GM18861 (cell line): ENCODE measurements around the gene SLC4A5.

Source experiments
- ATAC-seq: cut with Tn5 transposase; IDR thresholded peaks from one replicate; pipeline ENCODE4 v1.9.1; 2021; ENCODE audit not compliant: unreplicated experiment

Gene SLC4A5

DNA sequence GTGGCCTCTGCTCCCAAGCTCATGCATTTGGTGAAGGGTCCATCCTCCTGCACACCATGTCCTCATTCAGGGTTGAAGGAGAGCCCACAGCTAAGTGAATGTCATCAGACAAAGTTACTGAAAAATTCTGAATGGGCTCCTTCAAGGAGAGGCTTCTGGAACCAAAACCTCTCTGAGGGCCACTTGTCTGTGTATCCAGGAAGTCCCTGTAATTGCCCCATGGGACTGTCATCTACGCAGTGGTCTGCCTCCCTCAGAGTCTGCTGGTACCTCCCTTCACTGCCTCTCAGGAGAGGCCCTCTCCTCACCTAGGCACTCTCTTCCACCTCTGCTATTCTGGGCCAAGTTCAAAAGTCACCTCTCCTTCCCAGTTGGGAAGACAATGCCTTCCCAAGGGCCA lies 68.0 kb downstream of the SLC4A5 start:
- ATAC-seq = no peak

DNA sequence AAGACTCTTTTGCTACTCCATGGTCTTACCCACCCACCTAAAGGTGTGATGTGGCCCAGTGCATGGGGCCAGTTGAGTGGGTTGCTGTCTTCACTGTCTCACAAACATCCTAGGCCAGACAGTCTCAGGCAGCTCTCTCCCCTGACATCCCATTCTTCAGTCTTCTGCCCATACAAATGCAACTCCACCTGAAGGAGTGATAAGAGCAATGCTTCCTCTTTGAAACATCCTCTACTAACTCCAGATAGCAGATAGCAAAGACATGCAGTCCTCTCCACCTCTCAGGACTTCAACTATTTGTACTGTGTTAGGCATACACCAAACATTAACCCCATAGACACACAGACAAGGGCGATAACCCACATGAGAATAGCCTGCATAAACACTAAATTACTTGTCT lies 73.5 kb downstream of the SLC4A5 start:
- ATAC-seq = no peak

DNA sequence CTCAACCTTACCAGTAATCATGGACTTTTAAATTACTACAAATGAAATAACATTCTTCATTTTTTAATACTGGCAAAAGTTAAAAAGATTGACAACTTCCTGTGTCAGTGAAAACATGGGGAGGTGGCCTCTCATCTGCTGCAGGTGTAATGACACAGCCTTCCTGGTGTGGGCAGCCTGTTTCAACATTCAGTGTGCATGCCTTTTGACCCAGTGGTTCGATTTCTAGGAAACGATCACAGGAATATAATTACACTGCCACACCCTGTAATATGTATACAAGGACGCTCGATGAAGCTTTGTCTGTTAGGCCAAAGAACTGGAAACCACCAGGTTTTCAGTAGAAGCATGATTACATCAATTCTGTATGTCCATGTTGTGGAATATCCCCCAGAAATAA lies 76.1 kb downstream of the SLC4A5 start:
- ATAC-seq = no peak

DNA sequence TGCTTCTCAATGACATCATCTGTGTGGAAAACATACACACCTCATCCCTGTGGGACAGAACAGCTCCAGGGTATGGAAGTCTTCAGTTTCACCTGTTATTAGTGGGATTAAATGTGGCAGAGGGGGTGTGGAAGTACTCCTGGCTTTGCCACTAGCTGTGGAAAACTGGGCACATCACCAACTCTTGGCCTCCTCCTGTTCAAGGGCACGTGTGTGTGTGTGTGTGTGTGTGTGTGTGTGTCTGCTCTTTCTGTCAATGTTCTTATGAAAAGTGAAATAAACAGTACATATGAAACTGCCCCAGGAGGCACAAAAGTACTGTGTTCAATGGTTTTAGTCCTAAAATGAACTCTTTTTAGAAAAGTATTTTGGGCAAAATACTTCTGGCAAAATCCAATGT lies 78.9 kb downstream of the SLC4A5 start:
- ATAC-seq = no peak

DNA sequence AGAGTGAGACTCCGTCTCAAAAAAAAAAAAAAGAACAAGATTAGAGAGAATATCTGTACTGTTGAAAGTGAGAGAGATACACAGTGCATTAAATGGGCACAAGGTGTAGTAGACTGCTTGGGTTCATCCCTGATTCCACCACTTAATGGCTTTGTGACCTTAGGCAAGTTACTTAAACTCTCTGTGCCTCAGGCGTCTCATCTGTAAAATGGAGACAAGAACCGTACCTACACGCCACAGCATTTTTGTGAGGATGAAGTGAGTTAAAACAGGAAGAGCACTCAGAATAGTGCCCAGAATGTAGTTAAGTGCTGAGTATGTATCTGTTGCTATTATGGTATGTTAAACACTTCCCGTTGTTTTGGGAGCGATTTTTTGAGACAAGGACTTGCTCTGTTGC lies 80.5 kb downstream of the SLC4A5 start:
- no peak for ATAC-seq

DNA sequence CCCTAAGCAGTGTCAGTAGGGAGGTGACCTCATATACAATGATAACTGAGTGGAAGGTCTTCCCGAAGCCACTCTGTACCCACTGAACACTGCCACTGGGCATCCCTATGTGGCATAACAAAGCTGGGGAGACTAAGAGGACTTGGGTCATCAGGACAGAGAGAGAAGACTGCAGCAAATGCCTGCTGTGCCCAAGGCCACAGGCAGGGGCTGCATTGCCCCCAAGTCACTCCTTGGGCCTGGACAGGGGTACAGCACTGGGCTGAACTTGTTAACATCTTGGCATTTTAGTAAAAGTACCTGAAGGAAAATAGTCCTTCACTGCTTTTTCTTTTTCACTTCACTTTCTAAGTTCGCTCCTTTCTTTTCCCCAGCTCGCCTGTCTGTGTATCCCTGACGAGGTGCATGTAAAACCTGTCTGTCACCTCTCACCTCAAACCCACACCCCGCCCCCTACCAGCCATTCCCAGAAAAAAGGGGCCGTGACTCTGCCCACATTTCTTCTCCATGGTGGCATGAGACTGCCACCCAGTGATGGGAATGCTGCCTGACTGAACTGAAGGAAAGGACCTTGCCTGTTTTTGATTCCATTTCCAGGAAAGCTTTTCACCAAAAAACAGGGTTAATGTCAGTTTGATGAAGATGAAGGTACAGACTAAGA lies 81.9 kb downstream of the SLC4A5 start:
- ATAC-seq = no peak

DNA sequence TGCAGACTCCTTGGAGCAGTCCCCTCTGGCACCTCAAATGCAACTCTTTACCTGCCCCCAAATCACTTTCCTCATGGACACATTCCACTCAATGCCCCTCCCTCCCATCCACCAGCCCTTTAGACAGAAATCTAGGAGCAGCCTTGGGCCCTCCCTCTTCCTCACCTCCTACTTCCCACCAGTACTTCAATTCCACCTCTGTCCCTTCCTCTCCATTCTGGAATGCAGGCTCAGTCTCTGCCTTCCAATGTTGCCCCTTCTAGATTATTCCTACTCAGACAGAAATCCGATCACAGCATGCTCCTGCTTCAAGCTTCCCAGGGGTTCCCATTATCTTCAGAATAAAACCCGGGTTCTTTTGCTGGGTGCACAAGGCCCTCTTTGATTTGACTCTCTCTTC lies 82.7 kb downstream of the SLC4A5 start:
- ATAC-seq = no peak

DNA sequence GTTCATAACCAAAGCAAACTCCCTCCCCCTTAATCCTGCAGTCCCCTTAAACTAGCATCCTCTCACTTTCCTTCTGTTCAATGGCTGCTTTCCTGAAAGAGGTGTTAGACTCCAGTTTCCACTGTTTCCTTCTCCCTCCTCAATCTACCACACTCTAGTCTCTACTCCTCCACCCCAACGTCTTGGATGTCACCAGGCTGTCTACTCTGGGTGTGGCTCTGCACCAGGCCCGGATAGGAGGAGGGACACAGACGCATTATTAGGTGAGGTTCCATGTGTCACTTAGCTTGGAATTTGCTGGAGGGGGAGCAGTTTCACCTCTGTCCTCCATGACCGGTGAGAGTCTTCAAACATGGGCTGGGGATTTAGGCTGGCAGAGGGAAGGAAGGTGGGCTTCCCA lies 83.5 kb downstream of the SLC4A5 start:
- no peak for ATAC-seq

DNA sequence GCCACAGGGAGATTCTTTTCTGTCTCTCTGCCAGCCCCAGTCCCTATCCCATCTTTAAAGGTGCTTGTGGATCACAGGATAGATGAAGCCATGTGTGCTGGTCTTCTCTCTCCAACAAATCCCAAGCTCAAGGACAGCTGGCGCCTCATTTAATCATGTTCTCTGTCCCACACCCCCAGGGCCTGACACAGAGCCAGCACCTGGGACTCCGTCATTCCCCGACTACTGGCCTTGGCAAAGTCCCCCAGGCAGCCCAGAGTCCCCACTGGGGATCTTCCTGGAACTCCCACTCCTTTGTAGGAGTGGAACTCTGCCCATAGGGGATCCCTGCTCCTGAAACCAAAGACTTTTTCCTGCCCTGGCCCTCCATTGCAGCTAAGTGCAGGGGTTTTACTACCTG lies 84.0 kb downstream of the SLC4A5 start:
- no peak for ATAC-seq

DNA sequence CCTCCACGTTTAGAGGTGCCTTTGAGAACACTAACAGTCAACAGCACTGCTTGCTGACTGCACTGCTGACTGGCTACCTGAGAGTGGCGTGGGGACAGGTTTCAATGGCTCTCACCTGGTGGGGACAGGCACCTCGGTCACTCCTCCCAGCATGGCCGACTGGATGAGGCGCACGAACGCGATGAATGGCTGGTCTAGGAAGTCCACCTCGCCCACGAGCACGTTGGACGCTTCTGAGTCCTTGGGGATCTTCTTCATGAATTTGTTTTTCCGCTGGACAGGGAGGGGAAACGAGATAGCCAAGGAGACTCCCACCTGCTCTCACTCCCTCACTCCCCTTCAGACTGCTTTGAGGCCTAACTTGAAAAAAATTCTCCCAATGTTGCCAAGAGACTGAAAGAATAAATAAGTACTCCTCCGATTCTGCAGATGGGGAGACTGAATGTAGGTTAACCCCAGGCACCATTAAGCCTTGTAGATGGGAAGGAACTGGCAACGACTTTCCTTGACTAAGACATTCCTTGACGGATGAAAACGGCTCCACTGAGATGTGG lies 87.5 kb downstream of the SLC4A5 start:
- ATAC-seq = no peak

DNA sequence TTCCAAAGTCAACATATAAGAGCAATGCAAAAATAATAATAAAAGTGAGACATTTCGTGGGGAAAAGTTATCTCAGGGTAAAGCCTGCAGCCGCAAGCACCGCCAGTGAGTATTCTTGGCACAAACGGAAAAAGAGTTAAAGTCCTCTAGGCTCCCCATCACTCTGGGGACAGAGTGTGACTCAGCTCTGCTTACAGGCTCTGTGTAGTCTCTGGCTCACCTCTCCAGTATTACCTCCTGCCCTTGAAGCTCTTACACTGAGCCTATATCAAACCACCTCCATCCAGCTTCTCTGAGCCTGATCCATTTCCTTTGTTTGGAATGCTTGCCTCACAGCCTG lies 89.3 kb downstream of the SLC4A5 start:
- no peak for ATAC-seq

DNA sequence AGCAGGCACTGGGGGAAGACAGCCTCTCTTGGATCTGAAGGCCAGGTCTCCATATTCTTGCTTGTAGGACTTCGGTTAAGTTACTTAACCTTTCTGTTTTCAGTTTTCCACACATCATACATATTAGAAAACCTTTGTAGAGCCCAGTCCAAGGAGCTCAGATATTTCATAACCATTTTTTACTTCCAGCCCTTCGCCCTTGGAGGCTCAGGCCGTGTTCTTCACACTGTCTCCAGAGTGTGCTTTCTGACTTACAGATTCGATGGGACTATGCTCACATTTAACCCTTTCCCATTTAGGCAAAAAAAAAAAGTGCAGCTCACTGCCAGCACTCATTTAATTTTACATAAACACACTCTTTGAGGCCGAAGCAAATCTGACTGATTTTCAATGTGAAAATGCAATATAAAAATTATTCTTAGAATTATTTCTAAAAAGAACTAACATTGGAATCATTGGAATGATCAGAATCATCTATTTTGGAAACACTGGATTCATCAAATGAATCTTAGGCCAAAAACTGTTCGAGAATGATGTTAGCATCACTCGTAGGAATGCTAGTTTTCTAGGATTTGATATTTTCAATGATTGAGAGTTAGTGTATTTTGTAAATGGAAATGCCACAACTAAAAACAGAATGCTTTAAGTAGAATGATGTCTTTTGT lies 89.8 kb downstream of the SLC4A5 start:
- ATAC-seq = no peak

DNA sequence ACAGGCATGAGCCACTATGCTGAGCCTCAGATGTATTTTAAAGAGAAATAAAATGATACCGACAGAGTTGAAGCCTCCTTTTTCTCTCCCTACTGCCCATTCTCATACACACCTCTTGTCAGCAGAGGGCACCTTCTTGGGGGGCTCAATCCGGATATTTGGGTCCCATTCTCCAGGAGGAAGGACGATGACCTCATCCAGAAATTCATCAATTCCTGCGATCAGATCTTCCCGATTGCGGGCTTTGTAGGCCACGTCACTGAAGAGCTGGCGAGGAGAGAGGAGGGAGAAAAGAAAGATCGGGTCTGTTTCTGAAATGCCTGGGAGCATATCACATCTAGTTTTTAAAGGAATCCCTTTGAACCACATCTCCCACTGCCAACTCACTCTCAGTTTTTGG lies 90.4 kb downstream of the SLC4A5 start:
- ATAC-seq = no peak

DNA sequence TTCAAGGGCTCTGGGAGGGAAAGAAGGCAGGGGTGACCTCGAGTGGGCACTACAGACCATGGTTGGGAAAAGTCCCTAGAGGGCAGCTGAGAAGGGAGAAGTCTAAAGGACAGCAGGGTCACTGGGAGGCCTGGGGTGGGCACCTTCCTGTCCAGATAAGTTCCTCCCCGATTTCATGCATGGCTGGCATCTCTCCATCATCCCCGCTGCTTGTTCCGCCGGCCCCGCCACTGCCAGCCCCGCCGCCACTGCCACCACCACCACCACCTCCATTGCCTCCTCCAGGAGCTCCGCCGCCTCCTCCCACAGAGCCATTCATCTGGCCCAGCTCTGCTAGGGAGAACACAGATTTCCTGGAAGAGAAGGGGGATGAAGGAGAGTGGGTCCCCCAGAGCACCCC lies 91.2 kb downstream of the SLC4A5 start:
- no peak for ATAC-seq

DNA sequence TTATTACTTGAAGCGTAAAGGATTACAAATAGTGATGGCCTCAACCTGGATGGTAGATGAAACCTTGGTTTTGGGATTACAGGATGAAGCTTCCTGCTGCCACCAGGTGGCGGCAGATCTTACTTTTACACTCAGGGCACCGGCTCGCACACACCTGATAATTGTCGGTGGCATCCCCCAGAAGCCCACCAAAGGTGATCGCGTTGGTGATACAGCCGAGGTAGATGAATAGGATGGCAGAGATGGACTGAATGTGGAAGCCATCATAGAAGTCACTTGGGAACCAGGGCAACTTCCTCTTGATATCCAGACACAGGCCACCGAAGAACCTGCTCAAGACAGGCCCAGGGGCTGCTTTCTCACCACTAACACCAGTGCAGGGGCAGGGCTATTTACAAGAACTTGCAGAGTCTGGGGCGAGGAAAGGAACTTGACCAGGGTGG lies 93.0 kb downstream of the SLC4A5 start:
- no peak for ATAC-seq

DNA sequence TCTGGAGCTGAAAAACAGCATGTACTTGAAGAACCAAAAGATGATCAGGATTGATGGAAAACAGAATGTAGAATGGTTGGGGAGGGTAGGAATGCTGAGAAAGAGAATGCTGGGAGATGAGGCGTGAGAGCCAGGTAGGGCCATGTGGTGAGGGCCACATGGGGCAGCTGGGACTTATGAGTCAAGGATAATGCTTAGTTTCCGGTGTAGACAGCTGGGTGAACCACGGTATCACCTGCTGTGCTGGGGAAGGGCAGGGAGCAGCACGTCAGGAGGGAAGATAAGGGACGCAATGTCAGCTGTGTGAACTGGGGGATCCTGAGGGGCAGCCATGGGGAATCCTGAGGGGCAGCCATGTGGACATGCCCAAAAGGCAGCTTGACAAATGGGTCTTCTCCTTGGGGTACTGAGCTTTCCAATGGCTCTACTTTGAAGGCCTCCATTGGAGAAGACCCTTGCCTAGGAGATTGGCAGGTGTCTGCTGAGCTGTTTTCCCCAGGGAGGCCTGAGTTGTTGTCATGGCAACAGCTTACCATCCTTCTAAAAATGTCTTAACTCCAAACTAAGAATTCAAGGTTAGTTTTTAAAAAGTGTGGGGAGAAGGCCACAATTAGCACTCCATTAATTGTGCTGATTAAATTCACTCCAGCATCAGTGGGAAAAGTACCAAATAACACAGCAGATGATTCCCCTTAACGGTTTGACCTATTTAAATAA lies 93.7 kb downstream of the SLC4A5 start:
- ATAC-seq = no peak

DNA sequence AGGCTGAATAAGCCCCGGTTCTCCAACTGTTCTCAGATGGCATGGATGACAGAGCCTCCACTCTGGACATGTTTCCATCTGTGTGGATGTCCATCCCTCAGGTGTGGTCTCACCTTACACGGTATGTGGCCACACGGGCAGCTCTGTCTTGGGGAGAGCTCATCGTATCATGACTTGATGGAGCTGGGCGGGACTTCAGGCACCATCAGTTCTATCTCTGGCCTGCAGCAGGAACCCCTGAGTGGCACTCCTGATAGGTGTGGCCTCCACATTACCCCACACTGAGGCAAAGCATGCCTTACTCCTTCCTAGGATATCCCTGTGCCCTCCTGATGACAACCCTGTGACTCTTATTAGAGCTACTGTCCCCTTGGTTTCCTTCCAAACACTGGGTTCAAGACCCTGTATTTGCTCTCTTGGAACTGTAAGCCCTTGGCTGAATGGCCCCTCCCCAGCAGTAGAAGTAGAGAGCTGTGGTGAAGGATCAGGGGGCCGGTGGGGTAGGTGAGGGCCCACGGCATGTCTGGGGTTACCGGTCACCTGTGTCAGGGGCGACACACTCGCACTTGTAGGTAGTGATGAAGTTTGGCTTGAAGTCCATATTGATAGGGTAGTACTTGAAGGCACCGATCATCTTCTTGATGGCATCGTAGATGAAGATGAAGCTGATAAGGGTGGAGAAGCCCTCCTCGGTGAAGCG lies 96.6 kb downstream of the SLC4A5 start:
- no peak for ATAC-seq

DNA sequence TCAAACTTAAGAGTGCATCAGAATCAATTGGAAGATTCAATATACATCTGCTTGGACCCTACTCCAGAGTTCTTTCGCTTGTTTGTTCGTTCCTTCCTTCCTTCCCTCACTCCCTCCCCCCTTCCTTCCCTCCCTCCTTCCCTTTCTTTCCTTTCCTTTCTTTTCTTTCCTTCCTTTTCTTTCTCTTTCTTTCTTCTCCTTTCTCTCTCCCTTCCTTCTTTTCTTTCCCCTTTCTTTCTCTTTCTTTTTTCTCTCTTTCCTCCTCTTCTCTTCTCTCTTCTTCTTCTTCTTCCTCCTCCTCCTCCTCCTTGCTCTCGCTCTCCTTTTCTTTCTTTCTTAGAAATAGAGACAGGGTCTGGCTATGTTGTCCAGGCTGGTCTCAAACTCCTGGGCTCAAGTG lies 98.9 kb downstream of the SLC4A5 start:
- no peak for ATAC-seq

DNA sequence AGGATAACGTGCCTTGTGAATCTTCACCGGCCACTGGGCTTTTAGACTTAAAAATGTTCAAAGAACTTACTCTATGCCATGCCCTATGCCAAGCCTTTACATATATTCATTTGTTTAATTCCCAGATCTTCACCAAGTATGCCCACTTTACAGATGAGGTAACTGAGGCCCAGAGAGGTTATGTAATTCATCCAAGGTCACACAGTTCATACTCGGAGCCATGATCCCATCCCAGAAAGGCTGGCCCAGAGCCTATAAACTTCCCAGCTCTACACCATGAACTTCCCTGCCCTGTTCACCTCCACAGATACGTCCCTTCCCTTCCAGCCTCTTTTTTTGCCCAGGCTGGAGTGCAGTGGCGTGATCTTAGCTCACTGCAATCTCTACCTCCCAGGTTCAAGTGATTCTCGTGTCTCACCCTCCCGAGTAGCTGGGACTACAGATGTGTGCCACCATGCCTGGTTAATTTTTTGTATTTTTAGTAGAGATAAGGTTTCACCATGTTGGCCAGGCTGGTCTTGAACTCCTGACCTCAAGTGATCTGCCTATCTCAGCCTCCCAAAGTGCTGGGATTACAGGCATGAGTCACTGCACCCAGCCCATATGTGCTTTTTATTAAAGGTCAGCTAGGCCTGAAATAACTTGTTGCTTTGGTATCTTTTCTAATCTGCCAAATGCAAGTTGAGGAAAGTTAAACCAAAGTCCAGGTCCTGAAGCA lies 100.7 kb downstream of the SLC4A5 start:
- no peak for ATAC-seq

DNA sequence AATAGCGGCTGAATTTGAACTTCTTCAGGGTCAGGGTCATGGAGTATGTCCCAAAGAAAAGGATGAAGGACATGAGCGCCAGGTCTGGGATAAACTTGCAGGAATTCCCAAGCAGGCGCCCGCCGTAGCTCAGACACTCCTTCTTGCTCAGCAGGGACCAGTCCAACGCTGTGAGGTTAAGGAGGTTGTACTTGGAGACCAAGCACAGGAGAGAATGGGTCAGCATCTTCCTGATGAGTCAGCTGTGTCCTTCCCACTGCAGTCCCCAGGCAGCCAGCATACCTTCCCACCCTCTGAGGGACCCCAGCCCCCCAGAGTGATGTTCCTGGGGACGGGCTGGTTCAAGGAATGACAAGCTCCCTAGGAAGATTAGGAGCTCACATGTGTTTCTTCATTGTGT lies 103.9 kb downstream of the SLC4A5 start:
- ATAC-seq = no peak

DNA sequence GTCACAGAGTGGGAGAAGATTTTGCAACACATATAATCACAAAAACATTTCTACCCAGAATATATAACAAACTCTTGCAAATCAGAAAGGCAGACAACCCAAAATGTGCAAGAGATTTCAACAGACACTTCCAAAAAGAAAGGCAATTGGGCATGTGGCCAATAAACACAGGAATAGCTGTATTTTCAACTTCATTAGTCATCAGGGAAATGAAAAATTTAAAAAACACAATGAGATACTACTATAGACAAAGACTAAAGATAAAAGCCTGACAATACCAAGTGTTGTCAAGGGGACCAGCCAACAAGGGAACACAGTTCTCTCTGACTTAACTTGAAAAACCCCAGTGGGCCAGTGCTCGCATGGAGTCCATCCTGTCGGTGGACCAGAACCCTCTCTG lies 104.3 kb downstream of the SLC4A5 start:
- no peak for ATAC-seq
